SK-N-SH treated with all-trans-retinoic acid at 6 μM for 48 hours (cell line): Measurements from ENCODE around the gene SUN3.

Experiments
- ATAC-seq: fragments of 200-7000 bp; cut with Tn5 transposase; 3 replicates; pipeline ENCODE4 v1.9.1; 2020; ENCODE audit warnings: mild to moderate bottlenecking, moderate library complexity
- ARNTL ChIP-seq: fragments of 450-650 bp; formaldehyde crosslinking; IDR thresholded peaks from 2 replicates; pipeline ENCODE4 v1.5.0; 2020; ENCODE audit warnings: low read depth, mild to moderate bottlenecking, moderate library complexity, borderline replicate concordance
- BACH2 ChIP-seq: fragments of 250-450 bp; sonication (Bioruptor Pico); IDR thresholded peaks from 2 replicates; pipeline ENCODE4 v1.9.0; 2021; ENCODE audit warnings: mild to moderate bottlenecking, borderline replicate concordance
- CREB5 ChIP-seq: fragments of 250-450 bp; sonication (Bioruptor Pico); IDR thresholded peaks from 2 replicates; pipeline ENCODE4 v1.5.1; 2020; ENCODE audit warnings: low read depth, mild to moderate bottlenecking, moderate library complexity
- ESRRG ChIP-seq: fragments of 250-450 bp; sonication (Bioruptor Pico); IDR thresholded peaks from 2 replicates; pipeline ENCODE4 v1.6.1; 2021; ENCODE audit warnings: mild to moderate bottlenecking
- GLIS3 ChIP-seq: fragments of 250-450 bp; sonication (Bioruptor Pico); IDR thresholded peaks from 2 replicates; pipeline ENCODE4 v1.5.0; 2020; ENCODE audit warnings: mild to moderate bottlenecking, moderate library complexity
- ISL1 ChIP-seq: fragments of 250-450 bp; sonication (Bioruptor Pico); IDR thresholded peaks from 2 replicates; pipeline ENCODE4 v2.1.2; 2022; ENCODE audit warnings: mild to moderate bottlenecking, moderate library complexity
- OSR1 ChIP-seq: fragments of 250-450 bp; sonication (Bioruptor Pico); IDR thresholded peaks from 2 replicates; pipeline ENCODE4 v1.8.0; 2022; ENCODE audit warnings: moderate library complexity, mild to moderate bottlenecking, inconsistent platforms
- POU6F1 ChIP-seq: fragments of 250-450 bp; sonication (Bioruptor Pico); IDR thresholded peaks from 2 replicates; pipeline ENCODE4 v1.8.0; 2021; ENCODE audit warnings: low read depth, mild to moderate bottlenecking, moderate library complexity, borderline replicate concordance
- PPARA ChIP-seq: fragments of 250-450 bp; sonication (Bioruptor Pico); IDR thresholded peaks from 2 replicates; pipeline ENCODE4 v1.5.0; 2020; ENCODE audit warnings: mild to moderate bottlenecking, borderline replicate concordance
- RARB ChIP-seq: fragments of 250-450 bp; sonication (Bioruptor Pico); IDR thresholded peaks from 2 replicates; pipeline ENCODE4 v1.8.0; 2021; ENCODE audit warnings: mild to moderate bottlenecking, moderate library complexity
- TOX ChIP-seq: fragments of 250-450 bp; sonication (Bioruptor Pico); IDR thresholded peaks from 2 replicates; pipeline ENCODE4 v1.8.0; 2021; ENCODE audit warnings: mild to moderate bottlenecking, moderate library complexity, borderline replicate concordance
- TSHZ2 ChIP-seq: fragments of 250-450 bp; sonication (Bioruptor Pico); IDR thresholded peaks from 2 replicates; pipeline ENCODE4 v1.5.0; 2020; ENCODE audit warnings: mild to moderate bottlenecking, moderate library complexity
- ZC3H10 ChIP-seq: fragments of 250-450 bp; sonication (Bioruptor Pico); IDR thresholded peaks from 2 replicates; pipeline ENCODE4 v1.5.1; 2021; ENCODE audit warnings: mild to moderate bottlenecking, moderate library complexity
- ZFP3 ChIP-seq: fragments of 250-450 bp; sonication (Bioruptor Pico); IDR thresholded peaks from 2 replicates; pipeline ENCODE4 v1.5.0; 2020; ENCODE audit warnings: mild to moderate bottlenecking, moderate library complexity
- ZFP30 ChIP-seq: fragments of 450-650 bp; formaldehyde crosslinking; IDR thresholded peaks from 2 replicates; pipeline ENCODE4 v1.5.0; 2022; ENCODE audit warnings: mild to moderate bottlenecking, moderate library complexity
- ZNF565 ChIP-seq: fragments of 450-650 bp; formaldehyde crosslinking; conservative IDR thresholded peaks from 2 replicates; pipeline ENCODE4 v1.5.0; 2020; ENCODE audit warnings: low read depth, mild to moderate bottlenecking, moderate library complexity
- ZNF70 ChIP-seq: fragments of 450-650 bp; formaldehyde crosslinking; IDR thresholded peaks from 2 replicates; pipeline ENCODE4 v1.5.0; 2020; ENCODE audit warnings: mild to moderate bottlenecking, moderate library complexity
- ZNF8 ChIP-seq: fragments of 450-650 bp; formaldehyde crosslinking; IDR thresholded peaks from 2 replicates; pipeline ENCODE4 v1.5.0; 2020; ENCODE audit warnings: mild to moderate bottlenecking, moderate library complexity
- TF ChIP-seq, protein P1 (sequence below): fragments of 250-450 bp; sonication (Bioruptor Pico); IDR thresholded peaks from 2 replicates; pipeline ENCODE4 v1.8.0; 2020; ENCODE audit warnings: mild to moderate bottlenecking, moderate library complexity, borderline replicate concordance

Gene SUN3

GRCh38 chr7:47991741-47992311 is 37.1 kb downstream of the SUN3 start (continued):
- TF ChIP-seq TSHZ2 (CRISPR knock-in tag) (no peak), ISL1 (CRISPR knock-in tag) (no peak), POU6F1 (CRISPR knock-in tag) (no peak)

DNA sequence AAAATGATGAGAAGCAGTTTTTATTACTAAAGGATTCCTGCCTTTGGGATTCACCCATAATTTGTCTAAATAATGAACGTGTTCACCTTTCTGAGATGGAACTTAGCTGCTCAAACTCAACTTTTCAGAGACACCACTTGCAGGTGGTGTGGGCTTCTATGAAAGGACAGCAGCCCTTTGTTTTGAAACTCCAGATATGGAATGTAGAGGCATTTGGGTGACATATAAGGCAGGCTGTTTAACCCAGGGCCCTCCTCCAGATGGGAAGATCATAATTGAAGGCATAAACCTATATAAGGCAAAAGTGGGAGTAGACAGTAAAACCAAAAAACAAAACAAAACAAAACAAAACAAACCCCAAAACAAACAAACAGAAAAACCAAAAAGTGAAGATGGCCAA is 37.6 kb downstream of the SUN3 start:
- TF ChIP-seq BACH2 (CRISPR knock-in tag), result no peak
- TF ChIP-seq RARB (CRISPR knock-in tag), result no peak
- TF ChIP-seq ZNF70 (CRISPR knock-in tag), result no peak
- no peak for TF ChIP-seq ZNF565
- no peak for TF ChIP-seq CREB5
- no peak for TF ChIP-seq ZFP30 (CRISPR knock-in tag)
- TF ChIP-seq TSHZ2 (CRISPR knock-in tag), result no peak
- no peak for TF ChIP-seq ESRRG (CRISPR knock-in tag)
- TF ChIP-seq ARNTL (CRISPR knock-in tag), result no peak
- TF ChIP-seq ZC3H10 (CRISPR knock-in tag), result no peak
- TF ChIP-seq ZFP3, result no peak
- TF ChIP-seq TOX (CRISPR knock-in tag), result no peak
- no peak for TF ChIP-seq ZNF8 (CRISPR knock-in tag)
- TF ChIP-seq POU6F1 (CRISPR knock-in tag), result no peak
- no peak for TF ChIP-seq OSR1 (CRISPR knock-in tag)
- no peak for ATAC-seq

GRCh38 chr7:47990592-47990991 is 38.3 kb downstream of the SUN3 start:
- no peak for ATAC-seq
- TF ChIP-seq ISL1 (CRISPR knock-in tag), result no peak
- TF ChIP-seq RARB (CRISPR knock-in tag), result no peak
- no peak for TF ChIP-seq ESRRG (CRISPR knock-in tag)
- TF ChIP-seq BACH2 (CRISPR knock-in tag), result no peak
- no peak for TF ChIP-seq ZNF8 (CRISPR knock-in tag)
- no peak for TF ChIP-seq PPARA (CRISPR knock-in tag)
- TF ChIP-seq ARNTL (CRISPR knock-in tag), result no peak
- TF ChIP-seq CREB5, result no peak
- no peak for TF ChIP-seq ZNF565
- no peak for TF ChIP-seq OSR1 (CRISPR knock-in tag)
- no peak for TF ChIP-seq ZFP30 (CRISPR knock-in tag)
- TF ChIP-seq, protein P1, sequence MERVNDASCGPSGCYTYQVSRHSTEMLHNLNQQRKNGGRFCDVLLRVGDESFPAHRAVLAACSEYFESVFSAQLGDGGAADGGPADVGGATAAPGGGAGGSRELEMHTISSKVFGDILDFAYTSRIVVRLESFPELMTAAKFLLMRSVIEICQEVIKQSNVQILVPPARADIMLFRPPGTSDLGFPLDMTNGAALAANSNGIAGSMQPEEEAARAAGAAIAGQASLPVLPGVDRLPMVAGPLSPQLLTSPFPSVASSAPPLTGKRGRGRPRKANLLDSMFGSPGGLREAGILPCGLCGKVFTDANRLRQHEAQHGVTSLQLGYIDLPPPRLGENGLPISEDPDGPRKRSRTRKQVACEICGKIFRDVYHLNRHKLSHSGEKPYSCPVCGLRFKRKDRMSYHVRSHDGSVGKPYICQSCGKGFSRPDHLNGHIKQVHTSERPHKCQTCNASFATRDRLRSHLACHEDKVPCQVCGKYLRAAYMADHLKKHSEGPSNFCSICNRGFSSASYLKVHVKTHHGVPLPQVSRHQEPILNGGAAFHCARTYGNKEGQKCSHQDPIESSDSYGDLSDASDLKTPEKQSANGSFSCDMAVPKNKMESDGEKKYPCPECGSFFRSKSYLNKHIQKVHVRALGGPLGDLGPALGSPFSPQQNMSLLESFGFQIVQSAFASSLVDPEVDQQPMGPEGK (CRISPR knock-in tag), result no peak
- no peak for TF ChIP-seq TSHZ2 (CRISPR knock-in tag)
- no peak for TF ChIP-seq ZNF70 (CRISPR knock-in tag)
- TF ChIP-seq GLIS3 (CRISPR knock-in tag), result no peak
